ENCODE data around the gene P2RX5. TPM values are rescaled to one million over a fixed set of nuclear protein-coding genes. Genes with fewer than 3 reads are reported as not detected.
A peak's percentile ranks its signal among the peaks of the same experiment; 100 is the strongest.

P2RX5 gene
- total RNA-seq, 1 experiment from 2014 or later: 8.8 TPM

DNA sequence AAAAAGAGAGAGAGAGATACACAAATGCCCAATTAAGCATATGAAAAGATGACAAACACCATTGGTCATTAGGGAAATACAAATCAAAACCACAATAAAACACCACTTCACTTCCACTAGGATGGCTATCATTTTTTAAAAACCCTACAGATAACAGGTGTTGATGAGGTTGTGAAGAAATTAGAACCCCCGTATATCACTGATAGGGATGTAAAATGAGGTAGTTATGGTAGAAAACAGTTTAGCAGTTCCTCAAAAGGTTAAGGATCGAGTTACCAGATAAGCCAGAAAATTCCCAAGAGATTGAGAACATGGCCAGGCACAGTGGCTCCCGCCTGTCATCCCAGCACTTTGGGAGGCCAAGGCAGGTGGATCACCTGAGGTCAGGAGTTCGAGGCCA is 2.8 kb downstream of the P2RX5 start:
- Mint-ChIP-seq H3K27ac (no peak overlapping the region), H3K4me3 (no peak overlapping the region), H3K27me3 (ENCODE audit: low read depth) (peaks cover 31% of the 10 kb centered on the region), H3K36me3 (no peaks in the 10 kb centered on the region), H3K4me1 (peaks cover 14% of the 10 kb centered on the region), H3K9me3 (0 out of 2 replicates have a peak, but pooled peaks cover 4% of the 10 kb centered on the region)
- TF ChIP-seq, protein P1, sequence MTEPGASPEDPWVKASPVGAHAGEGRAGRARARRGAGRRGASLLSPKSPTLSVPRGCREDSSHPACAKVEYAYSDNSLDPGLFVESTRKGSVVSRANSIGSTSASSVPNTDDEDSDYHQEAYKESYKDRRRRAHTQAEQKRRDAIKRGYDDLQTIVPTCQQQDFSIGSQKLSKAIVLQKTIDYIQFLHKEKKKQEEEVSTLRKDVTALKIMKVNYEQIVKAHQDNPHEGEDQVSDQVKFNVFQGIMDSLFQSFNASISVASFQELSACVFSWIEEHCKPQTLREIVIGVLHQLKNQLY (CRISPR knock-in tag; IDR thresholded peaks at IDR 0.05): no peak
- TF ChIP-seq CREB1 (CRISPR knock-in tag; IDR thresholded peaks at IDR 0.05) (no peak), ESRRA (CRISPR knock-in tag; IDR thresholded peaks at IDR 0.05; ENCODE audit: borderline replicate concordance) (no peak)
- no peak for ATAC-seq
- POLR2A ChIA-PET: no interaction called here
- CTCF ChIA-PET: no interaction called here
- DNase-seq (ENCODE audit: low spot score): no peak

DNA sequence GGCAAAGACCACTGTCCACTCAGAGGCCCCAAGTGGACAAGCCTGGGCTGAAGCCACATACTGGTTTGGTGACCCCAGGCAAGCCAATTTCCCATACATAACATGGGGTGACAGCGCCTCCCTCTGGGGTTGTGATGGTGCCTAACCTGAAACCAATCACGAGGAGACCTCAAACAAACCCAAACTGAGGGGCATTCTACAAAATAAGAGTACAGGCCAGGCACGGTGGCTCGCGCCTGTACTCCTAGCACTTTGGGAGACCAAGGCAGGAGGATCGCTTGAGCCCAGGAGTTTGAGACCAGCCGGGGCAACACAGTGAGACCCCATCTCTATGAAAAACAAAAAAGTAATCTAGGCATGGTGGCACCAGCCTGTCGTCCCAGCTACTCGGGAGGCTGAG is 3.6 kb downstream of the P2RX5 start:
- no peak overlapping the region for H3K27ac Mint-ChIP-seq

DNA sequence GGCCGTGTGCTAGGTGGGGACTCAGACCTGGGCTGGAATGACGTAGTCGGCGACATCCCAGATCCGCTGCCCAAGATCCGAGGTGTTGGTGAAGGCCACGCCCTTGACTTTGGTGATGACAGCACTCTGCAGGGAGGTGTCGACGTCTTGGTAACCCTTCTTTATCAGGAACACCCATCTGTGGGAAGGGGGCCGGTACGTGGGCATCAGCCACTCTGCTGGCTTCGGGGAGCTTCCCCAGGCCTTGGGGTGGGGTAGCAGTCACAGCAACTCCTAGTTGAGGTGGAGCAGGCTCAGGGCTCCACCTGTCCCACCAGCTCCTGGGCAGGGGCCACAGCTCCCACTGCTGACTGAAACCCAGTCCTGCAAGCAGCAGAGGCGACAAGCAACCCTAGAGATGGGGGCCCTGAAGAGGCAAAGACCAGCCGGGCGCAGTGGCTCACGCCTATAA is 4.3 kb downstream of the P2RX5 start:
- ChIA-PET POLR2A (no interaction called here), CTCF (interaction anchor here (0.7 to 1.9 kb wide), 14 partner anchors 9 to 655 kb away, joined by 3 to 25 read pairs (median 4); partner anchors contain the start of genes CTNS and SHPK)
- Mint-ChIP-seq H3K4me3 (no peak overlapping the region), H3K4me1 (peaks cover 15% of the 10 kb centered on the region), H3K27me3 (ENCODE audit: low read depth) (peaks cover 18% of the 10 kb centered on the region), H3K36me3 (no peaks in the 10 kb centered on the region), H3K27ac (no peak overlapping the region), H3K9me3 (no peaks in the 10 kb centered on the region)
- no peak for TF ChIP-seq ZBTB21 (CRISPR knock-in tag; IDR thresholded peaks at IDR 0.05; ENCODE audit: borderline replicate concordance)
- TF ChIP-seq, protein P2, sequence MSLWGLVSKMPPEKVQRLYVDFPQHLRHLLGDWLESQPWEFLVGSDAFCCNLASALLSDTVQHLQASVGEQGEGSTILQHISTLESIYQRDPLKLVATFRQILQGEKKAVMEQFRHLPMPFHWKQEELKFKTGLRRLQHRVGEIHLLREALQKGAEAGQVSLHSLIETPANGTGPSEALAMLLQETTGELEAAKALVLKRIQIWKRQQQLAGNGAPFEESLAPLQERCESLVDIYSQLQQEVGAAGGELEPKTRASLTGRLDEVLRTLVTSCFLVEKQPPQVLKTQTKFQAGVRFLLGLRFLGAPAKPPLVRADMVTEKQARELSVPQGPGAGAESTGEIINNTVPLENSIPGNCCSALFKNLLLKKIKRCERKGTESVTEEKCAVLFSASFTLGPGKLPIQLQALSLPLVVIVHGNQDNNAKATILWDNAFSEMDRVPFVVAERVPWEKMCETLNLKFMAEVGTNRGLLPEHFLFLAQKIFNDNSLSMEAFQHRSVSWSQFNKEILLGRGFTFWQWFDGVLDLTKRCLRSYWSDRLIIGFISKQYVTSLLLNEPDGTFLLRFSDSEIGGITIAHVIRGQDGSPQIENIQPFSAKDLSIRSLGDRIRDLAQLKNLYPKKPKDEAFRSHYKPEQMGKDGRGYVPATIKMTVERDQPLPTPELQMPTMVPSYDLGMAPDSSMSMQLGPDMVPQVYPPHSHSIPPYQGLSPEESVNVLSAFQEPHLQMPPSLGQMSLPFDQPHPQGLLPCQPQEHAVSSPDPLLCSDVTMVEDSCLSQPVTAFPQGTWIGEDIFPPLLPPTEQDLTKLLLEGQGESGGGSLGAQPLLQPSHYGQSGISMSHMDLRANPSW (CRISPR knock-in tag; conservative IDR thresholded peaks at IDR 0.05; ENCODE audit: low read depth): no peak
- DNase-seq (ENCODE audit: low spot score): peak; percentile 70
- peak; percentile 44 for ATAC-seq

More for the DNA sequence above, 3.6 kb downstream of the P2RX5 start:
- Mint-ChIP-seq H3K36me3 (no peaks in the 10 kb centered on the region), H3K27me3 (ENCODE audit: low read depth) (peaks cover 23% of the 10 kb centered on the region), H3K4me1 (peaks cover 17% of the 10 kb centered on the region), H3K9me3 (no peaks in the 10 kb centered on the region), H3K4me3 (no peak overlapping the region; the same call in 1 of the 2 replicates)
- DNase-seq (ENCODE audit: low spot score): peak; percentile 61
- POLR2A ChIA-PET: no interaction called here
- TF ChIP-seq NFATC4 (CRISPR knock-in tag; IDR thresholded peaks at IDR 0.05) (no peak), CREB1 (CRISPR knock-in tag; IDR thresholded peaks at IDR 0.05) (no peak), GTF2I (CRISPR knock-in tag; conservative IDR thresholded peaks at IDR 0.05) (0 out of 2 replicates have a peak, but pooled peaks have one; percentile 51), EMX1 (CRISPR knock-in tag; IDR thresholded peaks at IDR 0.05) (no peak), SMAD4 (CRISPR knock-in tag; IDR thresholded peaks at IDR 0.05) (no peak), ZNF121 (CRISPR knock-in tag; IDR thresholded peaks at IDR 0.05) (peak; percentile 98), ZNF138 (CRISPR knock-in tag; conservative IDR thresholded peaks at IDR 0.05) (no peak)
- peak; percentile 6; the same call in 1 of the 2 replicates for ATAC-seq
- CTCF ChIA-PET: interaction anchor here (0.7 to 1.9 kb wide), 10 partner anchors 9 to 155 kb away, joined by 3 to 25 read pairs (median 4); no protein-coding TSS in a partner anchor

DNA sequence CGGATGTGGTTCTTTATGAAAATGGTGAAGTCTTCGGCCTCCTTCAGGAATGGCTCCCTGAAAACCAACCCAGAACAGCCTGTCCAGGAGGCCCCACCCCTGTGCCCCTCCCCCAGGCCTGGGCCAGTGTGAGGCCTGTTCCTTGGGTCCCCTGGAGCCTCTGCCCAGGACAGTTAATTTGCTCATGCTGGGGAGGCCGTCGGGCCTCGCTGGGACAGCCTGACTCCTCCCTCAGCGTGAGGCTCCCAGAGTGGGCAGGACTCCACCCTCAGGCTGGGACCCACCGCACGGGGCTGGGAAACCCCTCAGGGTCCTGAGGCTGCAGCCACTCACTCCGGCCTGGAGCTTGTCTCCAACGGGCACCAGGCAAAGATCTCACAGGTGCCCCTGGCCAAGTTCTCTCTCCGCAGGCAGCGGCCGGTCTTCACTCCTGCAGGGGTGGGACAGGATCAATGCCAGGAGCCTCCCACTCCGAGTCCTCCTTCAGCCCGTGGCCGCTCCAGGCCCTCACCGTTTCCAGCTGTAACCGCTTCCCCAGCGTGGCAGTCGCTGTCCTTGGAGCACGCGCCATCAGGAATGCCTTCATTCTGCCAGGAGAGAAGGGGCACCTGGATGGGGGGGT is 5.8 kb downstream of the P2RX5 start:
- DNase-seq (ENCODE audit: low spot score) (no peak), ATAC-seq (no peak)
- Mint-ChIP-seq H3K4me1 (peaks cover 15% of the 10 kb centered on the region), H3K4me3 (no peak overlapping the region), H3K27me3 (ENCODE audit: low read depth) (peaks cover 9% of the 10 kb centered on the region), H3K27ac (no peak overlapping the region), H3K36me3 (no peaks in the 10 kb centered on the region), H3K9me3 (no peaks in the 10 kb centered on the region)
- CTCF ChIA-PET: interaction anchor here (1.0 kb wide), 1 partner anchor 156 kb away, joined by 3 read pairs; the partner anchor contains the start of gene NCBP3
- POLR2A ChIA-PET: no interaction called here
- TF ChIP-seq, protein P3, sequence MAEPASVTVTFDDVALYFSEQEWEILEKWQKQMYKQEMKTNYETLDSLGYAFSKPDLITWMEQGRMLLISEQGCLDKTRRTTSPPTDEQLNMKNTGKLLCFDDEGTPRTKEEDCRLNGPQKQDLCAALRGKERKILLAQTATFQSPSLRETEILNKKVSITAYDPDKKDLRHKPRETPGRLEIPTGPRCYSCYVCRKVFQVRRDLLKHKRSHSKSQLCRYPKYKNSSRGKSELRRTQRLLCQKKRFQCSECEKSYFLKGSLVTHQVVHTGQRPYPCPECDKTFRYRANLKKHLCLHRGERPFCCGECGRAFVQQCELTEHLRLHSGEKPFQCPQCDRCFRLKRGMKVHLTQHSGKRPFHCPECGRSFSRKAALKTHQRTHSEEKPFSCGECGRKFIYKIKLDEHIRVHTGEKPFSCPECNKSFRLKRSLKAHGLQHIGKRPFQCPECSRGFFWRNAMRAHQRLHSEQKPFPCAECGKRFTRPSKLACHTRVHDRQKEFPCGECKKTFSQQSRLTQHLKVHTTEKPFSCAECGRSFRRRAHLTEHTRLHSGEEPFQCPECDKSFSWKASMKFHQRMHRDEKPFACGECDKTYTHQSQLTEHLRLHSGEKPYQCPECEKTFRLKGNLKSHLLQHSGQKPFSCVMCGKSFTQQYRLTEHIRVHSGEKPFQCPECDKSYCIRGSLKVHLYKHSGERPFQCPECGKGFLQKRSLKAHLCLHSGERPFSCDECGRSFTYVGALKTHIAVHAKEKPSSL (CRISPR knock-in tag; conservative IDR thresholded peaks at IDR 0.05): no peak
- TF ChIP-seq TCF7 (CRISPR knock-in tag; IDR thresholded peaks at IDR 0.05; ENCODE audit: low read depth) (no peak), CBFB (CRISPR knock-in tag; IDR thresholded peaks at IDR 0.05; ENCODE audit: low read depth) (no peak), MYBL2 (CRISPR knock-in tag; IDR thresholded peaks at IDR 0.05) (no peak), ZNF232 (CRISPR knock-in tag; IDR thresholded peaks at IDR 0.05) (no peak), RELA (CRISPR knock-in tag; IDR thresholded peaks at IDR 0.05; ENCODE audit: borderline replicate concordance) (no peak)
- TF ChIP-seq, protein P4, sequence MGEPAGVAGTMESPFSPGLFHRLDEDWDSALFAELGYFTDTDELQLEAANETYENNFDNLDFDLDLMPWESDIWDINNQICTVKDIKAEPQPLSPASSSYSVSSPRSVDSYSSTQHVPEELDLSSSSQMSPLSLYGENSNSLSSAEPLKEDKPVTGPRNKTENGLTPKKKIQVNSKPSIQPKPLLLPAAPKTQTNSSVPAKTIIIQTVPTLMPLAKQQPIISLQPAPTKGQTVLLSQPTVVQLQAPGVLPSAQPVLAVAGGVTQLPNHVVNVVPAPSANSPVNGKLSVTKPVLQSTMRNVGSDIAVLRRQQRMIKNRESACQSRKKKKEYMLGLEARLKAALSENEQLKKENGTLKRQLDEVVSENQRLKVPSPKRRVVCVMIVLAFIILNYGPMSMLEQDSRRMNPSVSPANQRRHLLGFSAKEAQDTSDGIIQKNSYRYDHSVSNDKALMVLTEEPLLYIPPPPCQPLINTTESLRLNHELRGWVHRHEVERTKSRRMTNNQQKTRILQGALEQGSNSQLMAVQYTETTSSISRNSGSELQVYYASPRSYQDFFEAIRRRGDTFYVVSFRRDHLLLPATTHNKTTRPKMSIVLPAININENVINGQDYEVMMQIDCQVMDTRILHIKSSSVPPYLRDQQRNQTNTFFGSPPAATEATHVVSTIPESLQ (CRISPR knock-in tag; IDR thresholded peaks at IDR 0.05): no peak
- TF ChIP-seq, protein P5, sequence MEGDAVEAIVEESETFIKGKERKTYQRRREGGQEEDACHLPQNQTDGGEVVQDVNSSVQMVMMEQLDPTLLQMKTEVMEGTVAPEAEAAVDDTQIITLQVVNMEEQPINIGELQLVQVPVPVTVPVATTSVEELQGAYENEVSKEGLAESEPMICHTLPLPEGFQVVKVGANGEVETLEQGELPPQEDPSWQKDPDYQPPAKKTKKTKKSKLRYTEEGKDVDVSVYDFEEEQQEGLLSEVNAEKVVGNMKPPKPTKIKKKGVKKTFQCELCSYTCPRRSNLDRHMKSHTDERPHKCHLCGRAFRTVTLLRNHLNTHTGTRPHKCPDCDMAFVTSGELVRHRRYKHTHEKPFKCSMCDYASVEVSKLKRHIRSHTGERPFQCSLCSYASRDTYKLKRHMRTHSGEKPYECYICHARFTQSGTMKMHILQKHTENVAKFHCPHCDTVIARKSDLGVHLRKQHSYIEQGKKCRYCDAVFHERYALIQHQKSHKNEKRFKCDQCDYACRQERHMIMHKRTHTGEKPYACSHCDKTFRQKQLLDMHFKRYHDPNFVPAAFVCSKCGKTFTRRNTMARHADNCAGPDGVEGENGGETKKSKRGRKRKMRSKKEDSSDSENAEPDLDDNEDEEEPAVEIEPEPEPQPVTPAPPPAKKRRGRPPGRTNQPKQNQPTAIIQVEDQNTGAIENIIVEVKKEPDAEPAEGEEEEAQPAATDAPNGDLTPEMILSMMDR (IDR thresholded peaks at IDR 0.05): no peak

Data from WTC11 (cell line).